CD14-positive monocyte (primary cell): ENCODE measurements around the gene ZNF407. TPM values are rescaled to one million over a fixed set of nuclear protein-coding genes. Genes with fewer than 3 reads are reported as not detected.

Experiments used
- DNase-seq, 3 donors: peaks; one replicate each; pipeline ENCODE4 v3.0.0-alpha.2; 2011 to 2022
- H2AFZ ChIP-seq: 2 replicates; pipeline ENCODE4 v1.6.0; 2012; ENCODE audit warnings: mild to moderate bottlenecking, low read depth, low read length, inconsistent platforms; ENCODE audit not compliant: insufficient read depth, poor library complexity, severe bottlenecking
- H3K27ac ChIP-seq, 2 donors: 1 replicate in 1 of 2; 2 replicates in 1 of 2; pipeline ENCODE4 v1.5.1; 2012 to 2013; ENCODE audit warnings: low read length in 2 of 2, control low read depth in 1 of 2, inconsistent platforms in 1 of 2, low read depth in 1 of 2, mild to moderate bottlenecking in 1 of 2
- H3K27me3 ChIP-seq, 2 donors: one replicate each; pipeline versions ENCODE4 v1.6.0 to v1.6.1; 2011 to 2013; ENCODE audit warnings: low read length in 2 of 2; ENCODE audit not compliant: control insufficient read depth in 2 of 2, insufficient read depth in 2 of 2
- H3K36me3 ChIP-seq, 2 donors: replicated peaks in 1 of 2; 1 replicate in 1 of 2; 2 replicates in 1 of 2; pipeline versions ENCODE4 v1.5.1 to v1.6.1; 2012 to 2013; ENCODE audit warnings: low read length in 2 of 2, control low read depth in 1 of 2, inconsistent platforms in 1 of 2, mild to moderate bottlenecking in 1 of 2; ENCODE audit not compliant: insufficient read depth in 2 of 2, control insufficient read depth in 1 of 2
- H3K4me1 ChIP-seq, 2 donors: 1 replicate in 1 of 2; 2 replicates in 1 of 2; pipeline versions ENCODE4 v1.5.1 to v1.6.1; 2012 to 2013; ENCODE audit warnings: low read length in 2 of 2, control low read depth in 1 of 2, inconsistent platforms in 1 of 2, mild to moderate bottlenecking in 1 of 2, moderate library complexity in 1 of 2; ENCODE audit not compliant: insufficient read depth in 2 of 2, control insufficient read depth in 1 of 2
- H3K4me2 ChIP-seq: replicated peaks from 2 replicates; pipeline ENCODE3; 2012; ENCODE audit warnings: low read length, moderate library complexity, mild to moderate bottlenecking; ENCODE audit not compliant: poor library complexity, severe bottlenecking; ENCODE audit errors: extremely low read depth
- H3K4me3 ChIP-seq, 3 experiments: fragments of 200-600 bp in 1 of 3; sonication (generic) in 1 of 3; replicated peaks in 1 of 3; 1 replicate in 2 of 3; 2 replicates in 1 of 3; pipeline ENCODE4 v1.5.1; 2011 to 2013; ENCODE audit warnings: low read length in 3 of 3, mild to moderate bottlenecking in 3 of 3, control low read depth in 2 of 3, low read depth in 2 of 3, inconsistent platforms in 1 of 3, moderate library complexity in 1 of 3
- H3K79me2 ChIP-seq: 2 replicates; pipeline ENCODE4 v1.6.0; 2012; ENCODE audit warnings: mild to moderate bottlenecking, control low read depth, inconsistent platforms, low read length, moderate library complexity; ENCODE audit not compliant: insufficient read depth
- H3K9ac ChIP-seq: 2 replicates; pipeline ENCODE4 v1.6.0; 2017; ENCODE audit warnings: low read length, mild to moderate bottlenecking; ENCODE audit not compliant: insufficient read depth, poor library complexity, severe bottlenecking
- H3K9me3 ChIP-seq, 2 donors: replicated peaks in 1 of 2; 1 replicate in 1 of 2; 2 replicates in 1 of 2; pipeline versions ENCODE4 v1.5.1 to v1.6.1; 2012 to 2013; ENCODE audit warnings: low read length in 2 of 2, control low read depth in 1 of 2; ENCODE audit not compliant: control insufficient read depth in 1 of 2, insufficient read depth in 1 of 2
- H4K20me1 ChIP-seq: 2 replicates; pipeline ENCODE4 v1.6.0; 2012; ENCODE audit warnings: mild to moderate bottlenecking, low read length, control low read depth, moderate library complexity; ENCODE audit not compliant: insufficient read depth
- H3K27ac Mint-ChIP-seq, 7 donors: one replicate each; pipeline ENCODE4 v1.8.0; 2020; ENCODE audit warnings: mild to moderate bottlenecking in 7 of 7, mixed read lengths in 7 of 7, moderate library complexity in 6 of 7, inconsistent platforms in 2 of 7
- H3K27me3 Mint-ChIP-seq, 3 donors: one replicate each; pipeline ENCODE4 v1.8.0; 2021 to 2022; ENCODE audit warnings: low read depth in 3 of 3, mild to moderate bottlenecking in 3 of 3, mixed read lengths in 3 of 3, moderate library complexity in 3 of 3, inconsistent platforms in 1 of 3
- H3K36me3 Mint-ChIP-seq, 2 donors: one replicate each; pipeline ENCODE4 v1.8.0; 2020; ENCODE audit warnings: mixed read lengths in 2 of 2, inconsistent platforms in 1 of 2, mild to moderate bottlenecking in 1 of 2
- H3K4me1 Mint-ChIP-seq: one replicate; pipeline ENCODE4 v1.8.0; 2020; ENCODE audit warnings: mild to moderate bottlenecking, mixed read lengths
- H3K4me3 Mint-ChIP-seq, 2 donors: one replicate each; pipeline ENCODE4 v1.8.0; 2020; ENCODE audit warnings: mild to moderate bottlenecking in 2 of 2, mixed read lengths in 2 of 2, moderate library complexity in 1 of 2
- H3K9me3 Mint-ChIP-seq, 7 donors: one replicate each; pipeline ENCODE4 v1.8.0; 2020 to 2022; ENCODE audit warnings: mixed read lengths in 7 of 7, mild to moderate bottlenecking in 6 of 7, moderate library complexity in 6 of 7, inconsistent platforms in 2 of 7
- CTCF ChIP-seq: fragments of 200-600 bp; IDR thresholded peaks from one replicate; pipeline ENCODE4 v1.8.0; 2022; ENCODE audit warnings: antibody characterized with exemption, mild to moderate bottlenecking
- WGBS: methylation state at CpG from one replicate; pipeline ENCODE4 v1.1.5; 2013; ENCODE audit warnings: missing lambda C conversion rate; ENCODE audit not compliant: insufficient coverage; 5-methylcytosine and 5-hydroxymethylcytosine counted together
- intact Hi-C, 2 donors: fragments of 100-400 bp; cut with micrococcal nuclease; formaldehyde crosslinking; loops; one replicate each; pipeline versions ENCODE4 v1.15.0 to v1.15.1; 2023
- polyA plus RNA-seq, 3 donors: library from polyadenylated mRNA; depleted of rRNA in 1 of 3; unstranded in 2 of 3; stranded (reverse) in 1 of 3; fragments of 300-500 nt in 2 of 3; fragments of >200 nt in 1 of 3; fragmentation: Illumina TruSeq in 2 of 3; gene quantifications; 1 replicate in 2 of 3; 2 replicates in 1 of 3; pipeline ENCODE4 v1.2.3, GENCODE V29; 2012 to 2021

ZNF407 gene
- polyA plus RNA-seq, 3 donors = 1.3 to 3.6 (median 1.6) TPM

GRCh38 chr18:75037689-75037955 lies 440.0 kb downstream of the ZNF407 start:
- no peak for TF ChIP-seq CTCF
- Histone ChIP-seq H3K27ac (no peak overlapping the region), H3K36me3 (no peaks in the 10 kb centered on the region), H3K4me2 (no peak overlapping the region), H3K79me2 (no peaks in the 10 kb centered on the region), H3K4me3 (no peak overlapping the region), H3K9me3 (no peaks in the 10 kb centered on the region), H2AFZ (no peak overlapping the region), H4K20me1 (no peaks in the 10 kb centered on the region), H3K27me3 (no peaks in the 10 kb centered on the region), H3K4me1 (no peaks in the 10 kb centered on the region), H3K9ac (no peak overlapping the region)
- intact Hi-C loops = no loop called here
- peaks cover 0 to under 1% (median 0%) of the 10 kb centered on the region in 7 donors for H3K9me3 Mint-ChIP-seq
- no CpG with 5 or more reads among the region's 3 CpGs for WGBS
- H3K27ac Mint-ChIP-seq = no peak overlapping the region
- H3K36me3 Mint-ChIP-seq = peaks cover 0 to 5% of the 10 kb centered on the region in 2 donors
- H3K4me1 Mint-ChIP-seq = no peaks in the 10 kb centered on the region
- no peak overlapping the region for H3K4me3 Mint-ChIP-seq
- DNase-seq = no peak
- no peaks in the 10 kb centered on the region for H3K27me3 Mint-ChIP-seq

GRCh38 chr18:75041586-75041985 lies 443.9 kb downstream of the ZNF407 start:
- Histone ChIP-seq H3K27ac (no peak overlapping the region), H3K4me3 (no peak overlapping the region), H3K36me3 (no peaks in the 10 kb centered on the region), H2AFZ (no peak overlapping the region), H3K27me3 (no peaks in the 10 kb centered on the region), H3K79me2 (no peaks in the 10 kb centered on the region), H3K9ac (no peak overlapping the region), H3K4me2 (no peak overlapping the region), H4K20me1 (no peaks in the 10 kb centered on the region), H3K9me3 (no peaks in the 10 kb centered on the region), H3K4me1 (no peaks in the 10 kb centered on the region)
- peaks cover 0 to 6% (median 2%) of the 10 kb centered on the region in 7 donors for H3K9me3 Mint-ChIP-seq
- no peaks in the 10 kb centered on the region for H3K27me3 Mint-ChIP-seq
- peak in 2 of 3 donors; percentile 9 to 12 for DNase-seq
- WGBS = 94% methylated on average over 4 of the region's 8 CpGs
- H3K27ac Mint-ChIP-seq = no peak overlapping the region
- H3K4me3 Mint-ChIP-seq = no peak overlapping the region
- intact Hi-C loops = no loop called here
- no peaks in the 10 kb centered on the region for H3K4me1 Mint-ChIP-seq
- peaks cover 3 to 6% of the 10 kb centered on the region in 2 donors for H3K36me3 Mint-ChIP-seq
- TF ChIP-seq CTCF = peak; percentile 44
